Liver (tissue), 9 donors: ENCODE results near the gene SCAF1. TPM values are rescaled to one million over a fixed set of nuclear protein-coding genes. Genes with fewer than 3 reads are reported as not detected.

ENCODE experiments used
- DNase-seq: peaks from one replicate; pipeline ENCODE4 v3.0.0-alpha.2; 2017; ENCODE audit warnings: low spot score
- H3K27ac ChIP-seq, 2 donors: one replicate each; pipeline ENCODE4 v1.7.0; 2013; ENCODE audit warnings: inconsistent platforms in 2 of 2, low read length in 2 of 2, control low read depth in 1 of 2, low read depth in 1 of 2, mild to moderate bottlenecking in 1 of 2
- H3K27me3 ChIP-seq, 4 donors: one replicate each; pipeline versions ENCODE4 v1.6.1 to v1.7.0; 2013; ENCODE audit warnings: low read length in 3 of 4, inconsistent platforms in 1 of 4, mild to moderate bottlenecking in 1 of 4, moderate library complexity in 1 of 4; ENCODE audit not compliant: control insufficient read depth in 4 of 4, insufficient read depth in 4 of 4
- H3K36me3 ChIP-seq, 4 donors: one replicate each; pipeline versions ENCODE4 v1.6.1 to v1.7.0; 2013; ENCODE audit warnings: low read length in 3 of 4, mild to moderate bottlenecking in 3 of 4, low read depth in 1 of 4, moderate library complexity in 1 of 4; ENCODE audit not compliant: control insufficient read depth in 4 of 4, insufficient read depth in 3 of 4
- H3K4me1 ChIP-seq, 4 donors: one replicate each; pipeline versions ENCODE4 v1.6.1 to v1.7.0; 2013; ENCODE audit warnings: low read length in 3 of 4, mild to moderate bottlenecking in 3 of 4, moderate library complexity in 1 of 4; ENCODE audit not compliant: control insufficient read depth in 4 of 4, insufficient read depth in 4 of 4
- H3K4me3 ChIP-seq, 3 donors: one replicate each; pipeline versions ENCODE4 v1.6.1 to v1.7.0; 2013; ENCODE audit warnings: low read length in 3 of 3, control low read depth in 1 of 3, low read depth in 1 of 3, mild to moderate bottlenecking in 1 of 3
- H3K9ac ChIP-seq, 2 donors: one replicate each; pipeline ENCODE4 v1.7.0; 2013; ENCODE audit warnings: low read length in 2 of 2, mild to moderate bottlenecking in 2 of 2, moderate library complexity in 2 of 2, control low read depth in 1 of 2, low read depth in 1 of 2
- H3K9me3 ChIP-seq, 4 donors: one replicate each; pipeline versions ENCODE4 v1.6.1 to v1.7.0; 2013; ENCODE audit warnings: low read length in 3 of 4; ENCODE audit not compliant: control insufficient read depth in 4 of 4
- CTCF ChIP-seq: fragments of 150-350 bp; IDR thresholded peaks from 2 replicates; pipeline ENCODE4 v1.5.1; 2017; ENCODE audit warnings: improper control_type of control experiment, low read depth, low read length; ENCODE audit not compliant: missing input control
- EGR1 ChIP-seq, 2 donors: IDR thresholded peaks; 2 replicates each; pipeline ENCODE4 v1.6.1; 2016 to 2018; ENCODE audit warnings: antibody characterized with exemption in 2 of 2, low read depth in 2 of 2
- FOXA1 ChIP-seq: IDR thresholded peaks from 2 replicates; pipeline ENCODE4 v1.6.1; 2016; ENCODE audit warnings: antibody characterized with exemption
- FOXA2 ChIP-seq: IDR thresholded peaks from 2 replicates; pipeline ENCODE4 v1.6.1; 2016; ENCODE audit warnings: antibody characterized with exemption
- GABPA ChIP-seq, 2 donors: IDR thresholded peaks in 1 of 2; conservative IDR thresholded peaks in 1 of 2; 2 replicates each; pipeline ENCODE4 v1.6.1; 2016; ENCODE audit warnings: antibody characterized with exemption in 2 of 2, mild to moderate bottlenecking in 1 of 2, moderate library complexity in 1 of 2
- HNF4A ChIP-seq, 2 donors: conservative IDR thresholded peaks; 2 replicates each; pipeline ENCODE4 v1.6.1; 2016; ENCODE audit warnings: antibody characterized with exemption in 2 of 2, mild to moderate bottlenecking in 2 of 2
- HNF4G ChIP-seq: IDR thresholded peaks from 2 replicates; pipeline ENCODE4 v1.6.1; 2016; ENCODE audit warnings: antibody characterized with exemption
- JUND ChIP-seq, 2 donors: IDR thresholded peaks; 2 replicates each; pipeline ENCODE4 v1.6.1; 2016; ENCODE audit warnings: antibody characterized with exemption in 2 of 2
- NR2F2 ChIP-seq: IDR thresholded peaks from 2 replicates; pipeline ENCODE4 v1.6.1; 2016; ENCODE audit warnings: antibody characterized with exemption
- RAD21 ChIP-seq, 2 donors: IDR thresholded peaks; 2 replicates each; pipeline ENCODE4 v1.6.1; 2016; ENCODE audit warnings: antibody characterized with exemption in 2 of 2, mild to moderate bottlenecking in 2 of 2
- REST ChIP-seq: IDR thresholded peaks from 2 replicates; pipeline ENCODE4 v1.6.1; 2016; ENCODE audit warnings: antibody characterized with exemption, mild to moderate bottlenecking
- RXRA ChIP-seq, 2 donors: IDR thresholded peaks; 2 replicates each; pipeline ENCODE4 v1.6.1; 2017 to 2018; ENCODE audit warnings: antibody characterized with exemption in 2 of 2, mild to moderate bottlenecking in 1 of 2
- SP1 ChIP-seq: IDR thresholded peaks from 2 replicates; pipeline ENCODE4 v1.6.1; 2018; ENCODE audit warnings: antibody characterized with exemption, mild to moderate bottlenecking
- TAF1 ChIP-seq: conservative IDR thresholded peaks from 2 replicates; pipeline ENCODE4 v1.6.1; 2016; ENCODE audit warnings: antibody characterized with exemption, mild to moderate bottlenecking
- WGBS: extraction: QIAGEN DNeasy Blood & Tissue Kit; methylation state at CpG from one replicate; pipeline ENCODE4 v1.1.7; 2013; 5-methylcytosine and 5-hydroxymethylcytosine counted together
- polyA plus RNA-seq, 2 donors: library from polyadenylated mRNA; stranded (reverse) in 1 of 2; unstranded in 1 of 2; fragments of 200-250 nt in 1 of 2; fragments of >200 nt in 1 of 2; fragmentation: Nextera tagmentation in 1 of 2; extraction: Ambion mirVana in 1 of 2; gene quantifications; one replicate each; pipeline versions ENCODE4 v1.2.1 to v1.2.3, GENCODE V29; 2013 to 2015
- total RNA-seq, 2 donors: library from RNA; depleted of rRNA; stranded (reverse); fragments of >200 nt; gene quantifications; one replicate each; pipeline ENCODE4 v1.2.3, GENCODE V29; 2014
- TF ChIP-seq, protein P1 (sequence below): IDR thresholded peaks from 2 replicates; pipeline ENCODE4 v1.6.1; 2016; ENCODE audit warnings: antibody characterized with exemption
- donor health status: healthy.
- donor health status: healthy.
- donor health status: healthy.
- donor health status: healthy.
- donor health status: healthy.

Gene SCAF1
- total and polyA plus RNA-seq, 4 donors, result 4.6 to 17.6 (median 9.9) TPM

DNA sequence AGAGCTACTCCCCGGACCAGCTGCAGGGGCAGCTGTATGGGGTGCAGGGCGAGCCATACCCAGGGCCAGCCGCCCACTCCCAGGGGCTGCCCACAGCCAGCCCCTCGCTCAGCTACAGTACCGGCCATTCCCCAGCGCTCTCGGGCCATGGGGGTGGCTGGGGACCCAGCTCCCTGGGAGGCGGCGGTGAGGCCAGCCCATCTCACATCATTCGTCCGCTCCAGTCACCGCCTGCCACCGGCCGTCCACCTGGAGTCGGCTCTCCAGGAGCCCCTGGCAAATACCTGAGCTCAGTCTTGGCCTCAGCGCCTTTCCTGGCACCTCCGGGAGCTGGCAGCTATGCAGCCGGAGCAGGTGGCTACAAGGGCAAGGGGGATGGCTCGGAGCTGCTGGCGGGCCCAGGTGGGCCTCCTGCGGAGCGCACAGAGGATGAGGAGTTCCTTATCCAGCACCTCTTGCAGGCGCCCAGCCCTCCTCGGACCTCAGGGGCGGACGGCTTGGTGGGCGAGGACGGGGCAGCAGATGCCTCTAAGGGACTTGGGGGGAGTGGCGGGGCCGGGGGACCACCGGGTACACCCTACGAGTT lies 46.1 kb upstream of the SCAF1 start:
- no peak overlapping the region for H3K4me3 ChIP-seq
- 96% methylated on average over 32 of the region's 32 CpGs for WGBS
- DNase-seq, result no peak

GRCh38 chr19:49596407-49596806 lies 45.6 kb upstream of the SCAF1 start:
- no peak overlapping the region for H3K9ac ChIP-seq
- 95% methylated on average over 15 of the region's 15 CpGs for WGBS
- H3K9me3 ChIP-seq, result no peaks in the 10 kb centered on the region
- no peaks in the 10 kb centered on the region for H3K27me3 ChIP-seq
- H3K4me1 ChIP-seq, result peaks cover 0 to 15% (median 9%) of the 10 kb centered on the region in 4 donors
- TF ChIP-seq RXRA (IDR thresholded peaks at IDR 0.05) (no peak), EGR1 (IDR thresholded peaks at IDR 0.05; ENCODE audit: low read depth in 2 of 2) (no peak)
- peaks cover 10 to 39% (median 19%) of the 10 kb centered on the region in 4 donors for H3K36me3 ChIP-seq
- H3K27ac ChIP-seq, result no peak overlapping the region
- no peak for DNase-seq
- H3K4me3 ChIP-seq, result no peak overlapping the region

More for the DNA sequence above, 46.1 kb upstream of the SCAF1 start:
- H3K9me3 ChIP-seq, result no peaks in the 10 kb centered on the region
- peaks cover 0 to 15% (median 9%) of the 10 kb centered on the region in 4 donors for H3K4me1 ChIP-seq
- H3K27me3 ChIP-seq, result no peaks in the 10 kb centered on the region
- H3K9ac ChIP-seq, result no peak overlapping the region
- peaks cover 10 to 35% (median 18%) of the 10 kb centered on the region in 4 donors for H3K36me3 ChIP-seq
- H3K27ac ChIP-seq, result no peak overlapping the region
- TF ChIP-seq SP1 (no peak), TAF1 (no peak), GABPA (IDR thresholded peaks at IDR 0.05 in 1 of 2, conservative IDR thresholded peaks at IDR 0.05 in 1 of 2) (no peak), REST (no peak)

- 98% methylated on average over 65 of the region's 65 CpGs for WGBS
- TF ChIP-seq NR2F2 (no peak), RXRA (IDR thresholded peaks at IDR 0.05) (no peak), CTCF (no peak), HNF4A (conservative IDR thresholded peaks at IDR 0.05) (no peak), REST (no peak), HNF4G (no peak), FOXA2 (no peak), FOXA1 (no peak), JUND (IDR thresholded peaks at IDR 0.05) (no peak), RAD21 (IDR thresholded peaks at IDR 0.05) (no peak), TAF1 (no peak), SP1 (no peak)
- TF ChIP-seq, protein P1, sequence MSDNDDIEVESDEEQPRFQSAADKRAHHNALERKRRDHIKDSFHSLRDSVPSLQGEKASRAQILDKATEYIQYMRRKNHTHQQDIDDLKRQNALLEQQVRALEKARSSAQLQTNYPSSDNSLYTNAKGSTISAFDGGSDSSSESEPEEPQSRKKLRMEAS, result no peak
- no peak overlapping the region for H3K27ac ChIP-seq
- H3K9me3 ChIP-seq, result no peaks in the 10 kb centered on the region
- no peak overlapping the region for H3K4me3 ChIP-seq
- no peak for DNase-seq
- no peaks in the 10 kb centered on the region for H3K27me3 ChIP-seq
- H3K36me3 ChIP-seq, result peaks cover 12 to 44% (median 20%) of the 10 kb centered on the region in 4 donors
- no peak overlapping the region for H3K9ac ChIP-seq
- H3K4me1 ChIP-seq, result peaks cover 0 to 9% (median 5%) of the 10 kb centered on the region in 4 donors
Observed at GRCh38 chr19:49596954-49597702, 44.9 kb upstream of the SCAF1 start.
